HG03025 (cell line): ENCODE data around the gene JMJD8.

Experiments used
- ATAC-seq: cut with Tn5 transposase; IDR thresholded peaks from one replicate; pipeline ENCODE4 v1.9.1; 2021; ENCODE audit warnings: mild to moderate bottlenecking, moderate library complexity; ENCODE audit not compliant: unreplicated experiment, low FRiP score

Gene JMJD8, protein sequence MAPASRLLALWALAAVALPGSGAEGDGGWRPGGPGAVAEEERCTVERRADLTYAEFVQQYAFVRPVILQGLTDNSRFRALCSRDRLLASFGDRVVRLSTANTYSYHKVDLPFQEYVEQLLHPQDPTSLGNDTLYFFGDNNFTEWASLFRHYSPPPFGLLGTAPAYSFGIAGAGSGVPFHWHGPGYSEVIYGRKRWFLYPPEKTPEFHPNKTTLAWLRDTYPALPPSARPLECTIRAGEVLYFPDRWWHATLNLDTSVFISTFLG

DNA sequence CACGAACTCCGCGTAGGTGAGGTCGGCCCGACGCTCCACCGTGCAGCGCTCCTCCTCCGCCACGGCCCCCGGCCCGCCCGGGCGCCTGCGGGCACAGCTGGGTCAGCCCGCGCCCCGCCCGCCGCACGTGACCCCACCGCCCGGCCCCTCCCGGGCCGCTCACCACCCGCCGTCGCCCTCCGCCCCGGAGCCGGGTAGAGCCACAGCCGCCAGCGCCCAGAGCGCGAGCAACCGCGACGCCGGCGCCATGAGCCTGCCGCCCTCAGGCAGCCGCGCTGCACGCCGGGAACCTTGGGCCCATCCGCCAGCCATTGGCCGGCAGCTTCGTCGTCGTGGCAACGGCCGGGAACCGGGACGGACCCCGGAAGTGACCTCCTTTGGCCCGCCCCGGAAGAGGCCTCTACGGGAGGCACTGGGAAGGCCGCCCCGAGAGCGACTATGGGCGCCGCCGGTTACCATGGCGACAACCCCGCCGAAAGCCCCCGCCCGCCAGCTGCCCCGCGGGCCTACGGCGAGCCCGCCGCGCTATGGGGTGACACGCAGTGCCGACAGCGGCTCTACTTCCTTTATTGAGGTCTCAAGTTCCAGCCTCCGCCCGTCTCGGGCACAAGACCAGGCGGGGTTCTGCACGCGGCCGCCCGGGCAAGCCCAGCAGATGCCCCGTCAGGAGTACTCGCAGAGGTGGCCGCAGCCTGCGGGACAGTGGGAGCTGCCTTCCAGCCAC lies at the start of gene JMJD8:
Gene JMJD8 (minus strand): TSS at position 264 of the 724 bp plus-strand sequence. CDS start 15 bp downstream, at position 249.
- ATAC-seq = peak; percentile 50

DNA sequence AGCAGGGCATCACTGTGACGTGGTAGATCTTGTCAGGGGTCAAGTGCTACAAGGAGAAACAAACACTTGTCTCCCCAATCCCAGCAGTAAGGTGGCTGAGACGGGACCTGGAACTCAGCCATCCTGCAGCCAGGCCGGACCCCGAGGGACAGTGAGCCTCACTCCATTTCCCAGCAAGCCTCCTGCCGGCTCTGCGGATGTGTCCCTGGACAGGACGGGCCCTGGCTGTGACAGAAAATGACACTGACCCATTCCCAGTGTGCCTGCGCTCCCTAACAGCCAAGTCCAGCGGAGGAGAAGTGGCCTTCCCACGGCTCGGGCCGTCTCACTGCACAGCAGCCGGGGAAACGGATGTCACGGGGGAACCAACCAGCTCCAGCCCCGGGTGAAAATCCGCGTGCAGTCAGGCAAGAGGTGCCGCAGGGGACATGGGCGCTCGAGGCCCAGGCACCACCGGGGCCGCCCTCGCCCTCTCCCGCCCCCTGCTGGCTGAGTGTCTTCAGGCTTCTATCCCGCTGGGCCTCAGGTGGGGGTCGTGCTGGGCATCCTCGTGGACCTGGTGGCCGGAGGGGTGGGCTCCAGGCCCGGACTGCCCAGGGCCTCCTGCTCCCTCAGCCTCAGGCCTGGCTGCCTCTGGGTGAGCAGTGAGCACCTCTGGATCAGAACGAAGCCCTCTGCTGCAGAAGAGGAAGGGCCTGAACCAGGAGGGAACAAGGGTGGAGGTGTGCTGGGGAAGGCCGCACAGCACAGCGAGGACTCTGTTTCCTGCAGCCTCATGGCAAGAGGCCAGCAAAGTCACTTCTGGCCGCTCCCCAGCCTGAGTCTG lies 49.5 kb upstream of the JMJD8 start:
- ATAC-seq = no peak

DNA sequence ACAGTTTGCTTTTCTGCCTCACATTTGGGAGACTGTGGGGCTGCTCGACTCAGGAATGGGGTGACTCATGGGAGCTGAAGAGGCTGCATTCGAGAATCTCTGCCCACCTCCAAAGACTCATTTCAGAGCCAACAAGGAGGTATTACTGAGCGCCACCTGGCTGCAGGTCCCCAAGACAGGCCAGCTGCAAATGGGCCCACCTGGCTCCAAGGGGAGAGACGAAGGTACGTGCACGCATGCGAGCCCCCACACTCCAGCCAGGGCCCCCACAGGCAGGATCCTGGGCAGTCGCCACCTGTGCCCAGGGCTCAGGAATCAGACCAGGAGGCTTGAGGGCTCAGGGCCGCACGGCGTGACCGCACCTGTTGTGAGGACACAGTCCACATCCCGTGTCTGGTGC lies 48.8 kb upstream of the JMJD8 start:
- no peak for ATAC-seq

DNA sequence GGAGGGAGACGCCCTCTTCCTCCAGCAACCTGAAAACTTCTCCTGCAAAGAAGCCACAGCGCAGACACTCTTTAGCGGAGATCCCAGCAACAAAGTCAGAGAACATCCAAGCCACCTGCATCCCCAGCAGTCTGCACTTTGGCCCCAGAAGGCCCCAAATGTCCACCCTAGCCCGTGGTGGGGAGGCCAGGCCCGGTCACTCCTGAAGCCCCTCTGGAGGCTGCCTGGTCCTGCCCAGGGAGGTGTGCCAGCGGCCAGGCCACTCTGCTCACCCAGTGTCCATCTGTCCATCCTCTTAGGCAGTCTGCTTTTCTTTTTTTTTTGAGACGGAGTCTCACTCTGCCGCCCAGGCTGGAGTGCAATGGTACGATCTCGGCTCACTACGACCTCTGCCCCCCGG lies 48.2 kb upstream of the JMJD8 start:
- ATAC-seq = no peak

DNA sequence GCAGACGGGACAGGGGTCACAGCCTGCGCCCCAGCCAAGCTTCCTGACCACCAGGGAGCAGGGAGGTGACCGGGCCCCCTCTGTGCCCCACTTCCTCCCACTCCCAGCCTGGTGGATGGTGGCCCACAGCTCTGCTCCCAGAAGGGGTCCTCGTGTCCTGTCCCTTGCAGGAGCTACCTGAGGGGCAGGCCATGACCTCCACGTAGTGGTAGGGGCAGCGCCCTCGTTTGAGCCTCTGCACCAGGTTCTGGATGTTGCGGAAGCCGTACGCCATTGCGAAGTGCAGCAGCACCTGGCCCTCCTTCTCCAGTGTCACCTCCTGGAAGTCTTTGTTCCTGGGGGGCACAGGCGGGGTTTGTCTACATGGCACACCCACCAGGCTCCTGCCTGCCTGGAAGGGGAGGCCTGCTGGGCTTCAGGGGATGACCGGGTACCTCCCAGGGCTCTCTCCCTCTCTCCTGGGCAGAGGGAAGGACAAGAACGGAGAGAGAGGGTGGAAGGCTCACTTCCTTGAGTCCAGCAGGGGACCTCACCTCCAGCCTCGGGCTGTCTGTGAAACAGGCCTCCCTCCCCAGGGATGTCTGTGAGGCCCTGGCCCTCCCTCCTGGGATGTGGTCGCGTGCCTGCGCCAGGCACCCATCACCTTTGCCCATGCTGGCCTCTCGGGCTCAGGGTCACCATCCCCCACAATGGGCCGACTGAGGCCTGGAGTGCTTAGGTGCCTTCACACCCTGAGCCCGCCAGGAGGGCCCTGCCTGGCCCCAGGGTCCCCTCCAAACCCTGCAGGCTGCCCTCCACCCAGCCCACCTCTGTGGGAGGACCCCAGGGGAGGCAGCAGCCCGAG lies 46.8 kb upstream of the JMJD8 start:
- ATAC-seq = no peak

DNA sequence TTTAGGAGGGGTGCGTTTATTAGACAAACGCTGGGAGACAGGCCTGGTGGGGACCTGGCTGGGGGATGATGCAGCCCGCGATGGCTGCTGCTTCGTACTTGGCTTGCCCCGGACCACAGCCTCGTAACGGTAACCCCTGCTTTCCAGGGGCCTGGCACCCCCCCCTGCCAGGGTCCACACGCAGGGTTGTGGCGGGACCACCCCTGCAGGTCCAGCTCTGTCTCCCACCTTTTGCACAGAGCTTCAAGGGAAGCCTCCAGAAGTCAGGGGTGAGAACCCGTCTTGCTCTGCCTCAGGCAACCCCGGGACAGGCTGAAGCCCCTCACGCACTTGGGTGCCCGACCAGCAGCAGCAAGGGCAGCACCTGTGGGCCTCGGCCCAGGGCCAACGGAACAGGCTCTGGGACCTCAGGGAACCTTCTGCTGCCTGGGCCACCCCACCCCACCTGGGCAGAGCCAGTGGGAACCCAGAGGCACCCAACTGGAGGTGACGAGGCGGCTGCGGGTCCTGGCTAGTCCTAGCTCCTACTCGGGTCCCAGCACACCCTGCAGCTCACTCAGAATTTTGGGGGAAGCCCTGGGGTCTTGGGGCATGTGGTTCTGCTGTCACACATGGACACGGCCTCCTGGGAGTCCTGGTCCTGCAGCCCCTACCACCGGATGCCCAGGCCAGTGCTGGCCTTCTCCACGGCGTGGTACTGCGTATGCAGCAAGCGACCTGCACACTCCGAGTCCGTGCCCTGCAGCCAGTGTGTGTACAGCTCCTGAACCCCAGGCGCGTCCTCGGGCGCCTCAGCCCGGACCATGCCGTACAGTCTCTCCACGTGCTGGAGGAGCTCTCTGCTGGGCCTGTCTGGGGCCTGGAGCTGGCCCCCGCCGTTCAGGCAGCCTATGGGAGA lies 45.9 kb upstream of the JMJD8 start:
- no peak for ATAC-seq

DNA sequence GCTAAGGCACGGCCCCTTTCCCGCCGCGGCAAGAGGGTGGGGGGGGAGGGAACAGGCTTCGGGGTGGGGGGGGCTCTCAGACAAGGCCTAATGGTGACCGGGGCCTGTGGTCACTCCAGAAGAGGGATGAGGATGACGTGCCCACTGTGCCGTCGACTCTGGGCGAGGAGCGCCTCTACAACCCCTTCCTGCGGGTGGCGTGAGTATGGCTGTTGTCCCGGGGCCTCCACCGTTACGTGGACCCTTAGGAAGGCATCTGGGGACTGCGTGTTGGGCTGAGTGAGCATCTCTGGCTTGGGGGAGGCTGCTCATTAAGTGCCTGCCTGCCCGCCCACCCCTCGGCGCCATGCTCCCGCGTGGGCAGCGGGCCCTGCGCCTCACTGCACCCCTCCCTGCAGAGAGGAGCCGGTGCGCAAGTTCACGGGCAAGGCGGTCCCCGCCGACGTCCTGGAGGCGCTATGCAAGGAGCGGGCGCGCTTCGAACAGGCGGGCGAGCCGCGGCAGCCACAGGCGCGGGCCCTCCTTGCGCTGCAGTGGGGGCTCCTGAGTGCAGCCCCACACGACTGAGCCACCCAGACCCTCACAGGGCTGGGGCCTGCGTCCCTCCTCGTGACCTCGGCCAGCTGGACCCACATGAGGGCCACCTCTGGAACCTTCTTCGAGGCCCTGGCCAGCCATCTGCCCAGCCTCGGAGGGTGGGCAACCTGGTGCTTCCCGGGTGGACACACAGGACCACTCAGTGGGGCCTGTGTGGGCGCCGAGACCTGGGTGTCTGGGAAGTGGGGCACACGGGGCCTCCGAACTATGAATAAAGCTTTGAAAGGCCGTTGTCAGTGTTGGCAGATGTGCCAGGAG lies 45.0 kb upstream of the JMJD8 start:
- no peak for ATAC-seq

DNA sequence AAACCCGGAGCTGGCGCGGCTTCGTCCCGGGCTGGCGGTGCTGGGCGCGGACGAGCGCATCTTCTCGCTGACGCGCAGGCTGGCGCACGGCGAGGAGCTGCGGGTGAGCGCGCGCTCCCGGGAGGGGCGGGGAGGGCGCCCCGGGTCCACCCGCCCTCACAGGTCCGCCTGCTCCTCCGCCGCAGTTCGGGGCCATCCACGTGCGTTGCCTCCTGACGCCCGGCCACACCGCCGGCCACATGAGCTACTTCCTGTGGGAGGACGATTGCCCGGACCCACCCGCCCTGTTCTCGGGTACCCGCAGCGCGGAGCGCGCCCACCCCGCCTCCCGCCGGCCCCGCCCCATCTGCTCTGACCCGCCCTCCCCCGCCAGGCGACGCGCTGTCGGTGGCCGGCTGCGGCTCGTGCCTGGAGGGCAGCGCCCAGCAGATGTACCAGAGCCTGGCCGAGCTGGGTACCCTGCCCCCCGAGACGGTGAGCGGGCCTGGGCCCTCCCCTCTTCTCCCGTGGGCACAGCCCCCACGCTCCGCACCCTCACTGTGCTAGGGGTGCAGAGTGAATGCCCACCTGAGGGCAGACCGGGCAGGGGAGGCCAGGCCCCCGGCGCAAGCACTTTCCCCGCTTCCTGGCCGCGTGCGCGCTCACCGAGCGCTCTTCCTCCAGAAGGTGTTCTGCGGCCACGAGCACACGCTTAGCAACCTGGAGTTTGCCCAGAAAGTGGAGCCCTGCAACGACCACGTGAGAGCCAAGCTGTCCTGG lies 44.2 kb upstream of the JMJD8 start:
- ATAC-seq = no peak

DNA sequence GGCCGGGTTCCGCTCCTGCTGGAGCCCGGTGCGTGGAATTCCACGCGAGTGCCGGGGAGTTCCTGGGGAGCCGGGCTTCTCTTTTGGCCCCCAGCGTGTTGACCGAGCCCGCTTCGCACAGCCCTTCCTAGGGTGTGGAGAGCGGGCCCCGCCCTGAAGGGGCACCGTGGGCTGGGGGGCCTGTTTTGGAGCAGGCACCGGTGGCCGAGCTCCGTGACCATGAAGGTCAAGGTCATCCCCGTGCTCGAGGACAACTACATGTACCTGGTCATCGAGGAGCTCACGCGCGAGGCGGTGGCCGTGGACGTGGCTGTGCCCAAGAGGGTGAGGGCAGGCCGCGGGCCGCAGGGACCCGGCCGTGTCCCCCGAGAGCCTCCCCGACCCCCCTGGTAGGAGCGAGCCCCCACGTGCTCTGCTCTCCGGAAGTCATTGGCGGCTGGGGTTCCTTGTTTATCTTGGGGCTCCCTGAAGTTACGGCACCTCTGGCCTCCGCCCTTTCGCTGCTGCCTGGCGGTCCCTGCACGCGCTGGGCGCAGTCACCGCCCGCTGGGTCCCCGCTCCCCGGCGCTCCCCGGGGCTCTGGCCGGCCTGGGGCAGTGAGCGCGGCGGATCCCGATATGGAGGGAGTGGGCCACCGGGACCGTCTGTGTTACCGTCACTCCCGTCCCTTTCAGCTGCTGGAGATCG lies 43.3 kb upstream of the JMJD8 start:
- ATAC-seq = no peak

DNA sequence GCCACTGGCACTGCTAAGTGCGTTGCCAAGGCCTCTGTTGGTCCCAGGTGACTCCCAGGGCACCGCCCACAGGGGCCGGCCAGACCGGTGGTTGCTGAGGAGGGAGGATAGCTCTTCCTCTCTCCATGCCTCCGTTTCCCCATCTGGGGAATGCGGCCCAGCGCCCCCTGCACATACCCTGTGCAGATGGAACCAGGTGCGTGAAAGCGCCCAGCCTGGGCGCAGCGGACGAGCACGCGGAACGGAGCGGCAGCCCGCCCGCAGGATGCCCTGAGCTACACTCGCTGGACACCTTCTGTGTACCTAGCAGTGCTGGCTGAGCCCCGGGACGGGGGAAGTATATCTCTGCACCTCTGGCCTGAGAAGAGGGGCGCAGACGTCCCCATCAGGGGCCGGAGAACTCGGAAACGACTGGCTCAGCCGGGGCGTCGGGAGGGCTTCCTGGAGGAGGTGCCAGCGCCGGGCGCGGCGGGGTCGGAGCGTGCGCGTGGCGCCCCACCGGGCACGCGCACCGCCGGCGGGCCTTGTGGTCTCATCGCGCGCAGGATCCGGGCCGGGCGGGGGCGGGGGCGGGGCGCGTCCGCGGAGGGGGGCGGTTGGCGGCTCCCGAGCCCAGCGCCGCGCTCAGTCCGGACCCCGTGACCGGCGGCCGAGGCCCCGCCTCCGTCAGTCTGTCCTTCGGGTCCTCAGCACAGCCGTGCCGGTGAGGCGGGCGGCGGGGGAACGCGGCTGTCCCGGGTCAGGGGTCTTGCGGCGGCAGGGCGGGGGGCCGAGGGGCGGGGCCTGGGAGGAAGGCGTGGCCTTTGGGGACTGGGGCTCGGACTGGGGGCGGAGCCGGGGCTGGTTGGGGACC lies 42.5 kb upstream of the JMJD8 start, which contains the start of the genes CCDC78 and HAGHL:
Gene CCDC78 (minus strand): TSS at position 6 of the 853 bp plus-strand sequence. CDS start 76 bp downstream, outside the sequence.
Gene HAGHL (plus strand): TSS at position 669 of the 853 bp plus-strand sequence. CDS start 404 bp downstream, outside the sequence.
- ATAC-seq = no peak

DNA sequence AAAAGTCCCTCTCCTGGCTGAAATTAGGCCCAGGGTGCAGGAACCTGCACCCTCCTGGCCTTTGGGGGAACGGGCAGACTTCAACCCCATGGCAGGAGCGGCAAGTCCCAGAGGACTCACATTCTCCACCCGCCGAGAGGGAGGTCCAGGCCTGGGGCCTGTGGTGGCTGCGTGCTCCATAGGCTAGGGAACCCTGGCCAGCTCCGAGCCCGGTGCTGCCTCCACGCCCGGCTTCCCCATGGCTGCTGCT lies 42.0 kb upstream of the JMJD8 start:
- ATAC-seq = no peak

DNA sequence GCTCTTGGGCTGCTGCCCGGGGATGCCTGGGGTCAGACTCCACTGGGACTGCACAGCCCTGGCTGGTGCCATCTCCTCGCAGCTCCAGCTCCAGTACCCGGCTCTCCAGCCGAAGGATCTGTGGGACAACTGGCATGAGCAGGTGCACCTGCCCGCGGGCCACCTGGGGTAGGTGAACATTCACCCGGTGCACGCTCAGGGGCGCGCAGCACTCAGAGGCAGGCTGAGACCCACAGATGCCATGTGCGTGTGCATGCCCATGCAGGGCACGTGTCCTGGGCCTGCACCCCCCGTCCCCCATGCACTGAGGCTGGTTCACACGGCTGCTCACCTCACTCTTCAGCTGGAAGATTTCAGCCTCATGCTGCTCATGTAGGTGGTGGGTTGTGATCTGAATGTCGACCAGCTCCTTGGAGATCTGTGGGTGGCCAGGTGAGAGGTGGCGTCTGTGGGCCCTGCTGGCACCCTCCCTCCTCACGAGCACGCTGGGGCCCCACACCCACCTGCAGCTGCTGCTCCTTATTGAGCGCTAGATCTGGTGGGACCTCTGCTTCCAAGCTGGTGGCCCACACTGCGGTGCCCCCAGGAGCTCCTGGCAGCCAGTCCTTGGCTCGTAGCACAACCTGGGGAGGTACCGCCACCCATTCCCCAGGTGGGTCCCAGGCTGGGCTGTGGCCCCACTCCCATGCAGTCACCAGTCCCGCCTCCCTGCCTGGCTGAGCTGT lies 41.5 kb upstream of the JMJD8 start:
- no peak for ATAC-seq

DNA sequence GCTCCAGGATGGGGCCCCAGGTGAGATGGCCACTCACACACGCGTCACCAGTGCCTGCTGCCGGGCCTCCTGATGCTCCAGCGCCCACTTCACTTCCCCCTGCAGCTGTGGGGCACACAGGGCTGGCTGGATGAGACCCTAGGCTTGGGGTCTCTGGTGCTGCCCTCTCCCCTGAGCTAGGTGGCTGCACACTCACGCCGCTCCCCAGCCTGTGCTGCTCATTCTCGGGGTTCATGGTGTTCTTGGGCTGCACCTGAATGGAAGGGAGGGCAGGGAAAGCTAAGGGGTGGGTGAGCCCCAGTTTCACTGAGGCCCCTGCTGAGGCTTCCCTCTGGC lies 40.9 kb upstream of the JMJD8 start:
- ATAC-seq = no peak

DNA sequence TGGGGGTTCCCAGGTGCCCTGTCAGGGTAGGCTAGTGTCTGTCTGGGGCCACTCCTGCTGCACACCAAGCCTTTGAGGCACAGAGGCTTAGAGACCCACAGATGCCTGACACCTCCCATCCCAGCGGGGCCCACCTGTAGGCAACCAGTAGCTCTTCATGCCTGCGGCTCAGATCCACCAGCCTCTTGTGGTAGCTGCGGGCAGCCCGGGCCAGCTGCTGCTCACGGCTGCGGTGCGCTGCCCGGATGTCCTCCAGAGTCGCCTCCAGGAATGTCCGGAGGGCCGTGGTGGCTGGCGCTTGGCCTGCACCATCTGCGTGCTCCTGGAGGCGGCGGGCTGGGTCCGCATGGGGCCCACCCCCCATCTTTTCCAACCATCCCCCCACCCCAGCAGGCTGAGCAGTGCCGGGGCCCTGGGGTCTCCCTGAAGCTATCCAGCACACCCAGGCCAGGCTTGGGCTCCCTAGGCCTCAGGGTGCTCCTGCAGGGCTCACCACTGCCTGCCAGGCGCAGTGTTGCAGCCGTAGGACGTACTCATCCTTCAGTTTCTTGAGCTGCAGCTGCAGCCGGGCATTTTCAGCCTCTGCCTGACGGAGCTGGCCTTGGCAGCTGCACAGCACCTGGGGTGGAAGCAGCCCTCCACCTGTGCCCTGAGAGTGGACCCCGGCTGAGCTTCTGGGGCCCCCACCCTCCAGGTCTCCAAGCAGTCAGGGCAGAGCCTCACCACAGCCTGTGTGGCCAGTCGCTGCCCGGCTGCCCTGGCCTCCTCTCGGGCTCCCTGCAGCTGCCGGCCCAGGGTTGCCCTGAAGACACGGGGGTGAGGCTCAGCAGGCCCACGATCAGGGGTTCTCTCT lies 40.3 kb upstream of the JMJD8 start:
- no peak for ATAC-seq

DNA sequence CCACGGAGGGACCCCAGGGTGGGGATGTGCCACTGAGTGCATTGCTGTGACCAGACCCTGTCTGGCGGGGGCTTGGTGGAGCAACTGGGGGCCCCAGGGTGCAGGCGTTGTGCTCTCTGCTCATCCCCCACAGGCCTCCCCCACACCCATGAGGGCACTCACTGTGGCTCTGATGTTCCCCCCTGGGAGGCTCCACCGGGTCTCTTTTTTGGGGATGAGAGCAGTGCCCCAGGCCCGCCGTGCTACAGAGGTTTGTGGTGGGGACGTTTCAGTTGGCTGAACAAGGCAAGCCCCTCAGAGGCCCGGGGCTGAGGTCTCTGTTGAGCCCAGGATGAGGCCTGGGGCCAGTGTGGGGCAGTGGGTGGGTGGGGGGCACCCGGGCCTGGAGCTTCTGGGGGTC lies 39.6 kb upstream of the JMJD8 start:
- no peak for ATAC-seq
